HG03095 (cell line): ENCODE data around the gene IST1.
A peak's percentile ranks its signal among the peaks of the same experiment; 100 is the strongest.
"Not testable (repeated sequence)": the region's sequence is repeated elsewhere in the genome, so short reads cannot be mapped to it uniquely, and the experiment has no call there.

Source experiments
- ATAC-seq: cut with Tn5 transposase; IDR thresholded peaks from one replicate; pipeline ENCODE4 v1.9.1; 2021; ENCODE audit warnings: moderate library complexity; ENCODE audit not compliant: unreplicated experiment

IST1 gene

GRCh38 chr16:71880176-71880575 is 15.2 kb upstream of the IST1 start:
- no peak for ATAC-seq

- peak; percentile 37 for ATAC-seq
Observed at GRCh38 chr16:71882505-71883167, 12.7 kb upstream of the IST1 start.

GRCh38 chr16:71883168-71883848 is 12.0 kb upstream of the IST1 start:
- ATAC-seq: peak; percentile 46

DNA sequence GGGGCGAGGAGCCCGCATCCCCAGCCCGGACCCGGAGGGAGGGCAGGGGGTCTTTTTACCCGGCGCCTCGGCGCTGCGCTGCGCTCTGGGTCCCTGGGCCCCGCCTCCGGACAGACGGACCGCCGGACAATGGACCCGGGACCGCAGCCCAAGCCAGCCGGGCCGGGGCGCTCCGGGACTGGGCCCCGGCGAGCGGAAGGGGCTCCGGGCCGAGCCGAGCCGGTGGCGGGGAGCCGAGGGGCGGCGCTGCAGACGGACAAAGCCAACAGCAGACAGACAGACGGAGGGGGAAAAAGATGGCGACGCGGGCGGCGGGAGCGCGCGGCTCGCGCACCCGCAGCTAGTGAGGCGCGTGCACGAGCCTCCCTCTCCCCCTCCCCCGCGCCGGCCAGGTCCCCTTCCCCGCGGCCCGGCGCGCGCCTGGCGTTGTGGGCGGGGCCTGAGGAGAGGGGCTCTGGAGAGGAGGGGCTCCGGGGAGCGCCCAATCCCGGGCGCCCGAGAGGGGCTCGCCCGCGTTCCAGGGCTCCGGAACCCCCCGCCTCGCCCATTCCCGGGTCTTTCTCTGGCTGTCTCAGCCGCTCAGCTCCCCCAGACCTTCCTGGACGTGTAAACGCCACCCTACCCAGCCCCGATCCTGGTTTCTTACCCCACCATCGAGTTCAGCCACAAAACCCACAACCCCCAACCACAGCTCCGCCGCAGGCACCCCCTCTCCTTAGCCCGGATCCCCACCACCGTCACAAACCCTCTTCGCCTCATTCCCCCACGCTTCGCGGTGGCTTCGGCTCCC is 11.3 kb upstream of the IST1 start, which contains the start of gene ZNF821:
TSS of gene ZNF821 (minus strand) at position 334 of the 790 bp plus-strand sequence. CDS start 4,236 bp downstream, outside the sequence.
- peak; percentile 60 for ATAC-seq

GRCh38 chr16:71885261-71885650 is 10.1 kb upstream of the IST1 start:
- ATAC-seq: no peak

GRCh38 chr16:71889147-71889546 is 6.2 kb upstream of the IST1 start:
- no peak for ATAC-seq

DNA sequence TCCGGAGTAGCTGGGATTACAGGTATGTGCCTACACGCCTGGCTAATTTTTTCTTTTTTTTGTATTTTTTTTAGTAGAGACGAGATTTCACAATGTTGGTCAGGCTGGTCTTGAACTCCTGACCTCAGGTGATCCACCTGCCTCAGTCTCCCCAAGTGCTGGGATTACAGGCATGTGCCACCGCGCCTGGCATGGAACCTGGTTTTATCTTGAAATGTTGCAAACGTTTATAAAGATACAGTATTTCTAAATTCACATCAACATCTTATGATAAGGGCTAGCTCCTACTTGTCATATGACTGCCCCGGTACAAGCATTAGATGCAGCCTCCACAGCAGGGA is 1.5 kb upstream of the IST1 start:
- no peak for ATAC-seq

GRCh38 chr16:71894229-71894920 is 956 bp upstream of the IST1 start:
- peak; percentile 15 for ATAC-seq

GRCh38 chr16:71895679-71896365 is 491 bp downstream of the IST1 start:
- peak; percentile 9 for ATAC-seq

DNA sequence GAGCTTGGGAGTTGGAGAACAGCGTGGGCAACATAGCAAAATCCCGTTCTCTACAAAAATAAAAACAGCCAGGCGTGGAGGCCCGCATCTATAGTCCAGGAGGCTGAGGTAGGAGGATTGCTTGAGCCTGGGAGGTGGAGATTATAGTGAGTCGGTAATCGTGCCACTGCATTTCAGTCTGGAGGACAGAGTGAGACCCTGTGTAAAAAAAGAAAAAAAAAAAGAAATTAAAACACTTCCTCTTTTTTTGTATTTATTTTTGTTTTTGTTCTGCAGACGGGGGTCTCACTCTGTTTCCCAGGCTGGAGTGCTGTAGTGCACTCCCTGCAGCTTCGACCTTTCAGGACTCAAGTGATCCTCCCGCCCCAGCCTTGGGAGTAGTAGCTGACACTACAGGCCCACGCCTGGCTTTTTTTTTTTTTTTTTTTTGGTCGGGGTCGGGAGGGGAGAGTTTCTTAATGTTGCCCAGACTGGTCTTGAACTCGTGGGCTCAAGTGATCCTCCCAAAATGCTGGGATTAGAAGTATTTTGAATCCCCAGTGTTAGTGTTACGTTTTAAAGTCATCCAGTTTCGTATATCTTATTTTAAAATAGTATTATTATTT is 1.5 kb downstream of the IST1 start:
- no peak for ATAC-seq

DNA sequence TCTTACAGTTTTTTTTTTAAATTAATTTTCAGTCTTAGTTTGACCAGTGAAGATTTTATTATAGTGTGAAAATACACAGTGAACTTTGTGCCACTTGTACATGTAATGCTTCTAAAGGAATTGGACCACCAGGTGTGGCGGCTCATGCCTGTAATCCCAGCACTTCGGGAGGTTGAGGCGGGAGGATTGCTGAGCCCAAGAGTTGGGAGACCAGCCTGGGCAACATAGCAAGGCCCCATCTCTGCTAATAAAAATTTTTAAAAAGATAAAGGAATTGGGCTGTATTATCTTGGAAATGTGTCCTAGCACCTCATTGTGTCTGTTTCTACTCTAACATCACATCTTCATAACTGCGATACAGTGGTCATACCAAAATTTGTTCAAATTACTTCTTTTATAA is 3.8 kb downstream of the IST1 start:
- no peak for ATAC-seq

GRCh38 chr16:71902656-71903365 is 7.5 kb downstream of the IST1 start:
- no peak for ATAC-seq

- ATAC-seq: no peak
Observed at GRCh38 chr16:71903608-71904007, 8.3 kb downstream of the IST1 start.

- no peak for ATAC-seq
Observed at GRCh38 chr16:71904239-71904638, 8.9 kb downstream of the IST1 start.

- ATAC-seq: not testable (repeated sequence)
Observed at GRCh38 chr16:71905765-71906164, 10.4 kb downstream of the IST1 start.

DNA sequence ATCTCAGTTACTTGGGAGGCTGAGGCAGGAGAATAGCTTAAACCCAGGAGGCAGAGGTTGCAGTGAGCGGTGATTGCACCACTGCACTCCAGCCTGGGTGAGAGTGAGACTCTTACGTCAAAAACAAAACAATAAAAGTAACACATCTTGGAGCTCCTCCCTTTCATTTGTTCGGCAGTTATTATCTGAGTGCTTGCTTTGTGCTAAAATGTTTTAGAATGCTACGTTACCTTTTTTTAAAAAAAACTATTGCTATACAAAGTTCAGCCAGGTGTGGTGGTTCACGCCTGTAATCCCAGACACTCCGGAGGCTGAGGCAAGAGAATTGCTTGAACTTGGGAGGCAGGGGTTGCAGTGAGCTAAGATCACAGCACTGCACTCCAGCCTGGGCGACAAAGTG is 15.8 kb downstream of the IST1 start:
- ATAC-seq: no peak

DNA sequence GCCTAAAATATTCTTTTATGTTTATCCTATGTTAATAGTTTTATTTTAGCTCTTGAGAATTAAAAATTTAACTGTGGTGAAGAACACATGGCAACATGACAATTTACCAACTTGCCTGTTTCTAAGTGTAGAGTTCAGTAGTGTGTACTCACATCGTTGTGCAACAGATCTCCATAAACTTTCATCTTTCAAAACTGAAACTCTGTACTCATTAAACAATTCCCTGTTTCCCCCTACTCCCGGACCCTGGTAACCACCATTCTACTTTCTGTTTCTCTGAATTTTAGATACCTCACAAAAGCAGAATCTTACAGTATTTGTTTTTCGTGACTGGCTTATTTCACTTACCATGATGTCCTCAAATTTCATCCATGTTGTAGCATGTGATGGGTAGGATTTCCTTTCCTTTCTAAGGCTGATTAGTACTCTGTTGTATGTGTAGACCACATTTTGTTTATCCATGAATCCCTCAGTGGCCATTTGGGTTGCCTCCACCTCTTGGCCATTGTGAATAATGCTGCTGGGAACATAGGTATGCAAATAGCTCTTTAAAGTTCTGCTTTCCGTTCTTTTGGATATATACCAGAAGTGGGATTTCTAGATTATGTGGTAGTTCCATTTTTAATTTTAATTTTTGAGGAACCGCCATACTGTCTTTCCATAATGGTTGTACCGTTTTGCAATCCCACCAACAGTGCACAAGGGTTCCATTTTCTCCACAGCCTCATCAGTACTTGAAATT is 17.4 kb downstream of the IST1 start:
- no peak for ATAC-seq

DNA sequence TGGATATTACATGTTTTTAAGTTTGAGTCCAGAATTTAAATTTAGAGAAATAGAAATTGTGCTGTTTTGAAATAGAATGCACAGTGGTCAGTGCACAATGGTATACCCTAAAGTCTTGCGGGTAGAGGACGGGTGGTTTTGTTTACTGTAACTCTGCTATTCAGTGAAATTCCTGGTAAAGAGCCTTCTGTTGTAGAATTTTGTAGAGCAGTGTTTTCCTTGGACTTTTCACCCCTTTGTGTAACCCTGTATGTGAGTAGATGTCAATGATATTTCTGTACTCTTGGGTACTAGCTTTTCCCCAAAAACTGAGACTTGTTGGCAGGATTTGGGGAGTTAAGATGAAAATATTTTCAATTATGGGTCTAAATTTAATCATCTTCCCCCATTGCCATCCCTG is 19.5 kb downstream of the IST1 start:
- no peak for ATAC-seq

GRCh38 chr16:71915350-71915749 is 20.0 kb downstream of the IST1 start:
- no peak for ATAC-seq
